ENCODE data around the gene CTSF. TPM values are rescaled to one million over a fixed set of nuclear protein-coding genes. Genes with fewer than 3 reads are reported as not detected.

The CTSF gene
- total and polyA plus RNA-seq, 2 of the 13 experiments (the other 11 are each of a cell fraction or from before 2014, with no cell fraction given), result not detected

DNA sequence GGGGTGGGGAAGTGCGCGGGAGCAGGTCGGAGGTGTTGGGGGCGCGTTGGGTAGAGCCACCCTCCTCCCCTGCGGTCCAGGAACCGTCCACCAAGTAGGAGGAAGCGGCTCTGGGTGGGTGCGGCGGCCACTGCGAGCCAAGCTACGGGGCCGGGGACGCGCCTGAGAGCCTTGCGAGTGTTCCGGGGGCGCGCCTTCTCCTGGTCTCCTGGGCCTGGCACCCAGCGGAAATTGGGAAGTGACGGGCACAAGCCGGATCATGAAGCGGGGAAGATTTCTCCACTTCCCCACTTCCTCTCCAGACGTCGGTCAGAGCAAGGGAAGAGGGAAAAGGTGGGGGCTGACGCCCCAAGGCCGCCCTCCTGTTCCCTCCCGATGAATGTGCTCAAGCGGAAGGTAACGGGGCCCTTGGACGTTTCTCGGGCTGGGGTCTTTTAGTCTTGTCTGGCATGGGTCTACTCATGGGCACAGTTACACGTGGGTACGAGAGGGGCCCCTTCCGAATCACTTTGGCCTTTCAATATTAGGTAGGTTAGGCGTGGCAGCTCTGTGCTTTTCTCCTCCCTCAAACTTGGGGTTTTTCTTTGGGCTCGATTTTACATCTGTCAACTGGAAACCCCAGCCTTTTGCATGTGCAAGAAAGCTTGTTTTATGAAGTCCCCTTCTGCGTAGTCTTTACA is 48.9 kb upstream of the CTSF start (continued):
- TF ChIP-seq, protein P1, sequence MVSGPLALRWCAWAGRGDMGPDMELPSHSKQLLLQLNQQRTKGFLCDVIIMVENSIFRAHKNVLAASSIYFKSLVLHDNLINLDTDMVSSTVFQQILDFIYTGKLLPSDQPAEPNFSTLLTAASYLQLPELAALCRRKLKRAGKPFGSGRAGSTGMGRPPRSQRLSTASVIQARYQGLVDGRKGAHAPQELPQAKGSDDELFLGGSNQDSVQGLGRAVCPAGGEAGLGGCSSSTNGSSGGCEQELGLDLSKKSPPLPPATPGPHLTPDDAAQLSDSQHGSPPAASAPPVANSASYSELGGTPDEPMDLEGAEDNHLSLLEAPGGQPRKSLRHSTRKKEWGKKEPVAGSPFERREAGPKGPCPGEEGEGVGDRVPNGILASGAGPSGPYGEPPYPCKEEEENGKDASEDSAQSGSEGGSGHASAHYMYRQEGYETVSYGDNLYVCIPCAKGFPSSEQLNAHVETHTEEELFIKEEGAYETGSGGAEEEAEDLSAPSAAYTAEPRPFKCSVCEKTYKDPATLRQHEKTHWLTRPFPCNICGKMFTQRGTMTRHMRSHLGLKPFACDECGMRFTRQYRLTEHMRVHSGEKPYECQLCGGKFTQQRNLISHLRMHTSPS (CRISPR knock-in tag; IDR thresholded peaks at IDR 0.05; ENCODE audit: low read depth), result no peak
- TF ChIP-seq TARDBP (CRISPR knock-in tag; IDR thresholded peaks at IDR 0.05) (peak; percentile 58; the same call in 1 of the 2 replicates), TEAD2 (CRISPR knock-in tag; IDR thresholded peaks at IDR 0.05) (no peak), ZNF282 (IDR thresholded peaks at IDR 0.05; ENCODE audit: partially characterized antibody) (no peak), ZNF670 (CRISPR knock-in tag; IDR thresholded peaks at IDR 0.05; ENCODE audit: borderline replicate concordance) (no peak), GTF2F1 (IDR thresholded peaks at IDR 0.05; ENCODE audit: low read length) (no peak), SMAD3 (CRISPR knock-in tag; IDR thresholded peaks at IDR 0.05) (no peak), MEIS2 (CRISPR knock-in tag; IDR thresholded peaks at IDR 0.05) (no peak), ZNF563 (CRISPR knock-in tag; IDR thresholded peaks at IDR 0.05) (no peak; the same call in 1 of the 2 replicates), ZNF337 (CRISPR knock-in tag; IDR thresholded peaks at IDR 0.05; ENCODE audit: borderline replicate concordance, low read depth) (no peak), TOE1 (CRISPR knock-in tag; IDR thresholded peaks at IDR 0.05) (no peak), RARG (CRISPR knock-in tag; IDR thresholded peaks at IDR 0.05; ENCODE audit: low read depth) (no peak), PAF1 (CRISPR knock-in tag; IDR thresholded peaks at IDR 0.05) (no peak), ATF5 (CRISPR knock-in tag; IDR thresholded peaks at IDR 0.05; ENCODE audit: low read depth) (no peak), ZNF136 (CRISPR knock-in tag; IDR thresholded peaks at IDR 0.05; ENCODE audit: low read depth) (0 out of 2 replicates have a peak, but pooled peaks have one; percentile 19), PBX3 (CRISPR knock-in tag; IDR thresholded peaks at IDR 0.05; ENCODE audit: borderline replicate concordance) (no peak), BRCA1 (CRISPR knock-in tag; IDR thresholded peaks at IDR 0.05) (no peak), ZNF761 (CRISPR knock-in tag; conservative IDR thresholded peaks at IDR 0.05) (no peak), ZFYVE20 (CRISPR knock-in tag; IDR thresholded peaks at IDR 0.05; ENCODE audit: borderline replicate concordance, low read depth) (0 out of 2 replicates have a peak, but pooled peaks have one; percentile 0), ZNF383 (CRISPR knock-in tag; IDR thresholded peaks at IDR 0.05; ENCODE audit: borderline replicate concordance) (no peak), ZNF577 (CRISPR knock-in tag; IDR thresholded peaks at IDR 0.05; ENCODE audit: borderline replicate concordance, low read depth) (no peak)
- TF ChIP-seq, protein P2, sequence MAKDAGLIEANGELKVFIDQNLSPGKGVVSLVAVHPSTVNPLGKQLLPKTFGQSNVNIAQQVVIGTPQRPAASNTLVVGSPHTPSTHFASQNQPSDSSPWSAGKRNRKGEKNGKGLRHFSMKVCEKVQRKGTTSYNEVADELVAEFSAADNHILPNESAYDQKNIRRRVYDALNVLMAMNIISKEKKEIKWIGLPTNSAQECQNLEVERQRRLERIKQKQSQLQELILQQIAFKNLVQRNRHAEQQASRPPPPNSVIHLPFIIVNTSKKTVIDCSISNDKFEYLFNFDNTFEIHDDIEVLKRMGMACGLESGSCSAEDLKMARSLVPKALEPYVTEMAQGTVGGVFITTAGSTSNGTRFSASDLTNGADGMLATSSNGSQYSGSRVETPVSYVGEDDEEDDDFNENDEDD (CRISPR knock-in tag; IDR thresholded peaks at IDR 0.05; ENCODE audit: borderline replicate concordance), result no peak
- TF ChIP-seq, protein P3, sequence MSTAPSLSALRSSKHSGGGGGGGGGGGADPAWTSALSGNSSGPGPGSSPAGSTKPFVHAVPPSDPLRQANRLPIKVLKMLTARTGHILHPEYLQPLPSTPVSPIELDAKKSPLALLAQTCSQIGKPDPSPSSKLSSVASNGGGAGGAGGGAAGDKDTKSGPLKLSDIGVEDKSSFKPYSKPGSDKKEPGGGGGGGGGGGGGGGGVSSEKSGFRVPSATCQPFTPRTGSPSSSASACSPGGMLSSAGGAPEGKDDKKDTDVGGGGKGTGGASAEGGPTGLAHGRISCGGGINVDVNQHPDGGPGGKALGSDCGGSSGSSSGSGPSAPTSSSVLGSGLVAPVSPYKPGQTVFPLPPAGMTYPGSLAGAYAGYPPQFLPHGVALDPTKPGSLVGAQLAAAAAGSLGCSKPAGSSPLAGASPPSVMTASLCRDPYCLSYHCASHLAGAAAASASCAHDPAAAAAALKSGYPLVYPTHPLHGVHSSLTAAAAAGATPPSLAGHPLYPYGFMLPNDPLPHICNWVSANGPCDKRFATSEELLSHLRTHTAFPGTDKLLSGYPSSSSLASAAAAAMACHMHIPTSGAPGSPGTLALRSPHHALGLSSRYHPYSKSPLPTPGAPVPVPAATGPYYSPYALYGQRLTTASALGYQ (CRISPR knock-in tag; IDR thresholded peaks at IDR 0.05), result no peak
